Endometrial microvascular endothelial cells (primary cell): ENCODE data around the gene CCDC102B. TPM values are rescaled to one million over a fixed set of nuclear protein-coding genes. Genes with fewer than 3 reads are reported as not detected.

ENCODE experiments used
- in situ Hi-C: cut with HindIII; loops from 2 replicates; pipeline ENCODE4 v1.10.0; 2017; ENCODE audit warnings: low sequenced_read_pairs, low pct_unique_long_range_greater_than_20kb; ENCODE audit errors: inconsistent ontology term
- total RNA-seq: library from RNA; depleted of rRNA; stranded (reverse); fragments of >200 nt; gene quantifications from one replicate; pipeline ENCODE4 v1.2.3, GENCODE V29; 2015; ENCODE audit errors: inconsistent ontology term

CCDC102B gene
- total RNA-seq, 1 donor from 2014 or later = 0.09 TPM

- in situ Hi-C loops = no loop called here
These were observed 20.7 kb downstream of the CCDC102B start for GRCh38 chr18:68818584-68818983.

GRCh38 chr18:68822926-68823325, 25.0 kb downstream of the CCDC102B start:
- in situ Hi-C loops = no loop called here

DNA sequence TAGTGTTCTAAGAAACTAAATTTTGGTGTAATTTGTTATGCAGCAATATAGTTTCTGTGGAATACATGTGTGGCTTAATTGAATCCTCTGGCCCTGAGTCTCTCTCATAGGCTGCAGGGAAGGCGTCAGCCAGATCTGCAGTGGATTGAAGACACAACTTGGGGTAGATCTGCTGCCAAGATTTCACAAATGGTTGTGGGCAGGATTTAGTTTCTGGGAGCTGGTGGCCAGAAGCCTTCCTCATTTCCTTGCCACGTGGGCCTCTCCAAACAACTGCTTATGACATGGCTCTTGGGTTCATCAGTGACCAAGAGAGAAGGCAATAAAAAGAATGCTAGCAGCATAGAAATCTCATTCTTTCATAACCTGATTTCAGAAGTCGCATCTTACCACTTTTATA, 28.2 kb downstream of the CCDC102B start:
- in situ Hi-C loops = no loop called here

DNA sequence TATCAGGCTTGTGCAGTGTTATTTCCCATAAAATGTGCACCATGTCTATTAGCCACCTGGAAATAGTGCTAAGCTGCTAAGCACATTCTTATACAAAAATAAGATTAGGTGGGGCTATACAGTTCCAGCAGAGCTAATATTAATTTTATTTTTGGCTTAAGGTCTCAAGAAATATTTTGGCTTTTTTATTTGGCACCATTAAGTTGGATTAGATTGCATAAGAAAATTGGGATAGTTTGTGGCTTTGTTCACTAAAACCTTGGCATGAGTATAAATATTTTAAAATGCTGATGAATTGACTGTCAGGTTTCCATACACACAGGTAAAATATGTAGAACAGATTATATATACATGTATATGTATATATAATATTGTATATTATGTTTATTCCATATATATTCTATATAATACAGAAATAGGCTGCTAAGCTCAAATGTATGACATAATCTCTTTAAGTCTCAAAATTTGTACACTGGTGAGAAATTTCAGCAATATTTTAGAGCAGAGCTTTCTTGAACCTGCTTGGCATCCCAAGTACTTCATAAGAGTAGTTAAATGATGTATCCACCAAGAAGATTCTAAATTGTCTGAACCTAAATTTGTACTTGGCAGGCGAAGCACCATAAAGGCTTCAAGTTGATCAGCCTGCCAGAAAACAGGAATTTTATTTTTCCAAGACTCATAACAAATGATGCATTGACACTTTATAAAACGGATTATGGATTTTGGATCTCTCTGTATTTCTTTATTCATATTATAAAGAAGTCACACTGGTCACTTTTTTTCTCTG, 32.6 kb downstream of the CCDC102B start:
- in situ Hi-C loops = no loop called here

DNA sequence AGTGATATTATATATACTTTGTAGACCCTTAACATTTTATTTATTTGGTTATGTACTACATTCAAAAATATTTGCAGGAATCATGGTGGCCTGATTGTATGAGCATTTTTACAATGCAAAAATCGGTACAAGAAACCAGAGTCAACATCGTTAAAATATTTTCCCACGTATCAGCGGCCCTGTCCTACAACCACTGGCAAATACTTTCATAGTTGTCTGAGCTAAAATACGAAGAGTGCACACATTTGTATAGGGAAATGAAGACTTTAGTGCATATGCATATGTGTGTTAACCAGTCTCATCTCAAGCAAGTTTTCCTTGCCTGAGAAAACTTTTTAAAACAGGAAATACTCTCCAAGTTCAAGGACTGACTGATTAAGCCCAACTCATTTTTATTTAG, 35.9 kb downstream of the CCDC102B start:
- in situ Hi-C loops = no loop called here

- in situ Hi-C loops = no loop called here
These were observed 40.0 kb downstream of the CCDC102B start for GRCh38 chr18:68837665-68838451.

- in situ Hi-C loops = no loop called here
These were observed 41.8 kb downstream of the CCDC102B start for GRCh38 chr18:68839701-68840100.

- in situ Hi-C loops = no loop called here
These were observed 42.8 kb downstream of the CCDC102B start for GRCh38 chr18:68840554-68841263.

- in situ Hi-C loops = no loop called here
These were observed 43.4 kb downstream of the CCDC102B start for GRCh38 chr18:68841301-68841700.

- in situ Hi-C loops = no loop called here
These were observed 45.1 kb downstream of the CCDC102B start for GRCh38 chr18:68842951-68843350.

- in situ Hi-C loops = no loop called here
These were observed 45.7 kb downstream of the CCDC102B start for GRCh38 chr18:68843473-68844089.

DNA sequence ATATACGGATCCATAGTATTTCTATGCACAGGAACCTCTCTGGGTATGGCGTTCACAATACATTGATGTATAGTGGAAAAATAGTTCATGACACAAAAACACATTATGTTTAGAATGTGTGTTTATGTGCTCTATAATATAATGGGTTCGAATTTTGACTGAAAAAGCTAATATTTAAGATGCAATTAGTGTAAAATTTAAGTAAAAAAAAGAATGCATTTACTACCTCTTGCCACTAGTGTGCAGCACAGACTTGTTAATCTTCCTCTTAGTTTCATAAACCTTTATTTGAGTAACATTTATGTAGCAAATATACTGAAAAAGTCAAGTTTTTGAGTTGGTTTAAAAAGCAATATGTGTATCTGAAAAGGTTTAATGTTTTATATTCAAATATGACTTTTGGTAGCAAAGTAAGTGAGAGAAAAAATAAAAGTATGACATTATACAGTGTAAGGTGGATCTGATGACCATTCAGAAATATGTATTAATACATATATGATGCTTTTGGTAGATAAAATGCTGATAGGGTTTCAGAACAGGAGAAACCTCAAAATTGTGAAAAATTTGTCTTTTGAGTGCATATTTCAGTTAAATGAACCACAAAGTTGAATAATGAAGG, 49.4 kb downstream of the CCDC102B start:
- in situ Hi-C loops = no loop called here

DNA sequence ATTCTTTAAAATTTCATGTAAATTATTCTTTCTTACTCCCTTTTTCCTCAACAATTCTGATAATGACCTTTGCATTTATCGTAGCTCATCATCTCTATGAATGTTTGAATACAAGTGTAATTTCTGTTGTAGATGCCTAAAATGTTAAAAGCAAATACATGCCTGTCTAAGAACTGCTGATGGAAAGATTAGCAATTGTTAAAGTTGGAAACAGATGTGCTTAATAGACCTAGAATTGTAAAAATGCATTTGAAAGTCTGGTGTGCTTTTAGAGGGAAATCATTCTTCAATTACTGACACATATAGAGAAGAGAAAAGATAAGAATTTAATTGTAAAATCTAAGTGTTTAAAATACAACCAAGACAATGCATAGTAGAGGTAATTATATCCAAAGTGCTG, 50.4 kb downstream of the CCDC102B start:
- in situ Hi-C loops = no loop called here

DNA sequence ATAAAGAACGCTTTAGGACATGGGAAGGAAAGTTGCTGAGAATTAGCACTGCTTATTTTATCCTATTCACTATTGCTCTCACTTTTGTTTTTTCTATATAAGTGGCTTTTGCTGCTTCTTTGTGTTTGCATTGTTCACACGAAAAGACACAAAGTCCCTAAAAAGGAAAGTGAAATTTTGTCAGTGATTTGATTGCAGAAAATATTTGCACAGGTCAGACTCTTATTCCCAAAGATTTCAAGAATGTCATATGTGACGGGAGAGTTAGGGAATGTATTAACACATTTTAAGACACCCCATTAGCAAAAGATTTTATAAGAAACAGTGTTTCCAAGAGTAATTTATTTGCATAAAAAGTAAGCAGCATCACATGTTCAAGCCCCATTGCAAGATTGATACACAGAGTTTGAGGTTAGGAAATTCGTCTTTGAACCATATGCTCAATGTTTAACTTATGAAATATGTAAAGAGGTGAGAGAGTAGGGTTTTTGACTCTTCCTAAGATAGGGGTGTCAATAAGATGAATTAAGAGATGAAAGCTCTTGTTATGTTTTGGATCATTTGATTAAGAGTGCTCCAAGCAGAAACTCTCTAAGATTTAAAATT, 57.0 kb downstream of the CCDC102B start:
- in situ Hi-C loops = no loop called here

DNA sequence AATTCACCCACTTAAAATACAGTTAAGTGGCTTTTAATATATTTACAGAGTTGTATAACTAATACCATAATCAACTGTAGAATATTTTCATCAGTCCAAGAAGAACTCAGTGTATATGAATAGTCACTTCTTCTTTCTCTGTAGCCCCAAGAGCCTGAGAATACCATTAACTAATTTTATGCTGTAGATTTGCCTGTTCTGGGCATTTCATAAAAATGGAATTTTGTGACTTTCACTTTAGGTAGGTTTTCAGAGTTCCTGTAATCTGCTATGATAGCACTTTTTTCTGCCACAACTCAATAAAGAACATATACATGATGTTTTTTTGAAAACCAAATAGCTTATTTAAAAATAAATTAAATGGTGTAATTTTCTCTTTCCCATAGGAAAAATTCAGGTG, 57.6 kb downstream of the CCDC102B start:
- in situ Hi-C loops = no loop called here

DNA sequence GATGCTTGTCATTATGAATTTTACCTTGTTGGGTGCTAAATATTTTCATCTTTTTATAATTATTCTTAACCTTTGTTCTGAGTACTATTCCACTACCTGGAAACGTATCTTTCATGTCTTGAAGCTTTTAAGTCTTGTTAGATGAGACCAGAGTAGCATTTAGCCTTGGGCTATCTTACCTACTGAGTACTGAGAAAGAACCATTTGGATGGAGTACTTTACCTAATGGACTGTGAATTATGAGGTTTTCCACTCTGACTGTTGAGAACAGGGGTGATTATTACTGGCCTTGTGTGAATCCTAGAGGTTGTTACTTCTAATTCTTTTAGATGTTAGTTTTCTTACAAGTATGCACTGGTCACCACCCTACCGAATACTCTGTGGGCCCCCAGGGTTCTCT, 63.5 kb downstream of the CCDC102B start:
- in situ Hi-C loops = no loop called here

GRCh38 chr18:68865021-68865420, 67.1 kb downstream of the CCDC102B start:
- in situ Hi-C loops = no loop called here

DNA sequence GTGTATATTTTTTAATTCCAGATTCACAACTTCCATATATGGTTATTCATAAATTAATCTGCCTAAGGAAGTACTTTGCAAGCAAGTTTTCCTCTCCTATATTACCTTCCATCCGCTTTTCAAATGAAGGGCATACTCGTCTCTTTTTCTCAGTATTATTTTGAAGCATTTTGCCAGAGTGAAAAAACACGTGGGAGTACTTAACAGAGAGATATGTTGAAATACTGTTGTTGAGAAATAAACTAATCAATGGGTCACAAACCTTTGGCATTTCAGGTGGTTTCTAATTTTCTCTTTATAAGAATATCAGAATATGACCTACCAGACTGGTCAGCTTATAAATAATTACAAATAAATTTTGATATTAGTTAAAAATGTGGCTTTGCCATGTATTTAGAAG, 67.6 kb downstream of the CCDC102B start:
- in situ Hi-C loops = no loop called here
